GM18502 (cell line): ENCODE measurements around the gene NLRC5.
"Not testable (repeated sequence)": the region's sequence is repeated elsewhere in the genome, so short reads cannot be mapped to it uniquely, and the experiment has no call there.

Source experiments
- ATAC-seq: cut with Tn5 transposase; IDR thresholded peaks from one replicate; pipeline ENCODE4 v1.9.1; 2021; ENCODE audit warnings: mild to moderate bottlenecking; ENCODE audit not compliant: unreplicated experiment, poor library complexity

NLRC5 gene

DNA sequence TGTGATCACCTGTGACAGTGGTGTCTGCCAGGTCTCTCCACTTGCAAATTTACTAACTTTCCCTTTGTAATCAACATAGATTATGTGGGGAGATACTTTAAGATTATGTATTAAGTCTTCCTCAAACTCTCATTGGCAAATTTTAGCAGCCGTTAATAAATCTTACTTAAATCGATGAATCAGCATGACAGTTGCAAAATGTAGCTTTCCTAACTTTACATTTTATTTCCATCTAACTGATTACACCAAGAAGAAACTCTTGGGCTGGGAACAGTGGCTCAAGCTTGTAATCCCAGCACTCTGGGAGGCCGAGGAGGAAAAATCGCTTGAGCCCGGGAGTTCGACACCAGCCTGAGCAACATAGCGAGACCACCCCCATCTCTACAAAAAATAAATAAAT, 79.7 kb downstream of the NLRC5 start:
- no peak for ATAC-seq

DNA sequence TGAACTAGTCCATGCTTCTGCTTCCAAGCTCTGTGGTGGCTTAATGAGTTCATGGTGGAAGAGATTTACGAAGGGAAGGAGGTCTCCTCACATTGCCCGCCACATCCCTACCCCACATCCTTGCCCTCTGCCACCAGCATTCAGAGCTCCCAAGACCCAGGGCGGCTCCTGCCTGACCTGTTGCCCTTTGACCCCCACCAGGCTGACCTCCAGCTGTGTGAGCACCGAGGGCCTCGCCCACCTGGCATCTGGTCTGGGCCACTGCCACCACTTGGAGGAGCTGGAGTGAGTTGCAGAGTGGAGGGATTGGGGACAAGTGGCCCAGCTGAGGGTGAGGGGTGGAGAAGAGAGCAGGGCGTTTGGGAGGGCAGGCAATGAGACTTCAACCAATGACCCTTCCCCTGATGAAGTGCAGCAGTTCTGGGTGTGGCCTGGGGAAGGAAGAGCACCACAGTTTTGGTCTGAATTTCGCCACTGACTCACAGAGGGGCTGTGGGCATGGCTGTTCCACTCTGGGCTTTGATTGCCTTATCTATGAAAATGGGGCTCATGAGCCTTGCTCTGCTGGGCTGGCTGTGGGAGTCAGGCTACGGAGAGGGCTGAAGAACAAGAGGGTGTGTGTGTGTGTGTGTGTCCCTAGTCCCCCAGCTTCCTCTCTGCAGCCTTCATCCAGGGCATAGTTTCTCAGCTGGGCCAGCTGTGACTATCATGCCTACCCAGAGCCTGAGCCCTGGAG, 80.4 kb downstream of the NLRC5 start:
- no peak for ATAC-seq

DNA sequence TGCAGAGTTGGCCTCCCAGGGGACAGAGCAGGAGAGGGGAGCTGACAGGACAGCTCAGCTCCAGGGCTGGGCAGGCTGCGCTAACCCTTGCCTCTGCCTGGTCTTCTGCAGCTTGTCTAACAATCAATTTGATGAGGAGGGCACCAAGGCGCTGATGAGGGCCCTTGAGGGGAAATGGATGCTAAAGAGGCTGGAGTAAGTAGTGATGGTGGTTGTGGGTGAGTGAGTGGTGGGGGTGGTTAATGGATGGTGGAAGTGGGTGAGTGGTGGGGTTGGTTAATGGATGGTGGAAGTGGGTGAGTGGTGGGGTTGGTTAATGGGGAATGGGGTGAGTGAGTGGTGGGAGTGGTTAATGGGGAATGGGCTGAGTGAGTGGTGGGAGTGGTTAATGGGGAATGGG, 81.1 kb downstream of the NLRC5 start:
- no peak for ATAC-seq

DNA sequence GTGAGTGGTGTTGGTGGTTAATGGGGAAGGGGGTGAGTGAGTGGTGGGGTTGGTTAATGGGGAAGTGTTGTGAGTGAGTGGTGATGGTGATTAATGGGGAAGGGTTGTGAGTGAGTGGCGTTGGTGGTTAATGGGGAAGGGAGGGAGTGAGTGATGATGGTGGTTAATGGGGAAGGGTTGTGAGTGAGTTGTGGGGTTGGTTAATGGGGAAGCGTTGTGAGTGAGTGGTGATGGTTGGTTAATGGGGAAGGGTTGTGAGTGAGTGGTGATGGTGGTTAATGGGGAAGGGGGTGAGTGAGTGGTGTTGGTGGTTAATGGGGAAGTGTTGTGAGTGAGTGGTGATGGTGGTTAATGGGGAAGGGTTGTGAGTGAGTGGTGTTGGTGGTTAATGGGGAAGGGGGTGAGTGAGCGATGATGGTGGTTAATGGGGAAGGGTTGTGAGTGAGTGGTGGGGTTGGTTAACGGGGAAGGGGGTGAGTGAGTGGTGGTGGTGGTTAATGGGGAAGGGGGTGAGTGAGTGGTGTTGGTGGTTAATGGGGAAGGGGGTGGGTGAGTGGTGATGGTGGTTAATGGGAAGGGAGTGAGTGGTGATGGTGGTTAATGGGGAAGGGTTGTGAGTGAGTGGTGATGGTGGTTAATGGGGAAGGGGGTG, 81.8 kb downstream of the NLRC5 start:
- not testable (repeated sequence) for ATAC-seq

DNA sequence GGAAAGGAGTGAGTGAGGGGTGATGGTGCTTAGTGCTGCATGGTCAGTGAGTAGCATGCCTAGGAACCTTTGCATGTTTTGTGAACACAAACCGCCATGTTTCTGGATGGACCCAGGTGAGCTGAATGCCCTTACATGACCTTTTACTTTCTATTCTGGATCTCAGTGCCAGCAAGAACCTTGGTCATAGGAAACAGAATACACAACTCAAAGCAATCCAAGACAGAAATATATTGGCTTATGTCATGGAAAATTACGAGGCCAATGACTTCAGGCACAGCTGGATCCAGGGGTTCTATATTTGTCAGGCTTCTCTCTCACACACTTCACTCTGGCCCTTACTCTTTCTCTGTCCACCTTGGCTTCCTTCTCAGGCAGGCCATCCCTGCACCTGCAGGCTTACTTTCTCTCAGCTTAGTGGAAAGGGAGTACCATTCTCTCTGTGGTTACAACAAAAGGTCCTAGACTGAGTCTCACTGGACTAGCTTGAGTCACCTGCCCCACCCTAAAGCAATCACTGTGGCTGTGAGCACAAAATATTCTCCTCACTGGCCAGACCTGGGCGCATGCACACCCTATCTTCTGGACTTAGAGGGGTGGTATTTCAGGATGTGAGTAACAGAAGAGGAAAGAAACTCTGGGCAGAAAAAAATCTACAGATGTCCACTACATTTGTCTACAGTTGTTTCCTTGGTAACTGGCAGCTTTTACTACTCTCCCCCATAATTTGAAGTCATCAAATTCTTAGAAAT, 82.7 kb downstream of the NLRC5 start:
- ATAC-seq, result no peak

DNA sequence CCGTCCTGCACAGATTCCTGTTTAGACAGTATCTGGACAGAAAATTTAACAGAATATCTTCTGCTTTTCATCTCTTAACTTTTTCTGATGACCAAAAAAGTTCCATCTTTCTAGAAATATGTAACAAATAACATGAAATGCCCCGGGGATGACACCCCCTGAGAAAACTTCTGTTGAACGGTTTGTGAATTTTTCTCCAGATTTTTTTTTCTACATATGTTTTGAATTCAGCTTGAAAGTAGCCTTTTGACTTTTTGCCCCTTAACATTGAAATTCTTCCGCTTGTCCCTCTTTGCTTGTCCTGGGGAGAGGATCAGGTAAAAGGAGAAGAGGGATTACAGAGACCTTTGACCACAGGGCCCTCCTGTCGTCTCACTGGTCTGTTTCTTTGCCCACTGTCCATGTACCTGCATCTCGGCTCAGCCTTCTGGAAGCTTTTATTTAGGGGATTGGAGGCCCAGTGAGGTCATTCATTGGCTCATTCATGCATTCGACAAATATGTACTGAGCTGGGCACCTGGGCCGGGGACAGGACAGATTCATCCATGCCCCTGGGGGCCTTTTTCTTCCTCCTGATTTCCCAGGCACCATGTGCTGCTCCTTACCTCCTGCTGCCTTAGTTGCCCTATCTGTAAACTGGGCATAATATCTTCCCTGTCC, 83.4 kb downstream of the NLRC5 start:
- ATAC-seq, result no peak

DNA sequence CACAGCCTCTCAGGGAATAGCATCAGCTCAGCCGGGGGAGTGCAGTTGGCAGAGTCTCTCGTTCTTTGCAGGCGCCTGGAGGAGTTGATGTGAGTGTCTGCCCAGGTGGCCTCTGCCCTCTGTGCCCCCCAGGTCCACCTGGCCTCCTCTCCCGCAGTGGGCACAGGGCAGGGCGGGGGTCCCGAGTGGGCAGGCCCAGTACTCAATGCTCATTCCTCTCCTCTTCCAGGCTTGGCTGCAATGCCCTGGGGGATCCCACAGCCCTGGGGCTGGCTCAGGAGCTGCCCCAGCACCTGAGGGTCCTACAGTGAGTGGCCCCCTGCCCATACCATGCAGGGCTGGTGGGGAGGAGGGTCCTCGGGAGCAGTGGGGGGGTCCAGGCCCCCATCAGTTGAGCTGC, 88.4 kb downstream of the NLRC5 start:
- no peak for ATAC-seq

DNA sequence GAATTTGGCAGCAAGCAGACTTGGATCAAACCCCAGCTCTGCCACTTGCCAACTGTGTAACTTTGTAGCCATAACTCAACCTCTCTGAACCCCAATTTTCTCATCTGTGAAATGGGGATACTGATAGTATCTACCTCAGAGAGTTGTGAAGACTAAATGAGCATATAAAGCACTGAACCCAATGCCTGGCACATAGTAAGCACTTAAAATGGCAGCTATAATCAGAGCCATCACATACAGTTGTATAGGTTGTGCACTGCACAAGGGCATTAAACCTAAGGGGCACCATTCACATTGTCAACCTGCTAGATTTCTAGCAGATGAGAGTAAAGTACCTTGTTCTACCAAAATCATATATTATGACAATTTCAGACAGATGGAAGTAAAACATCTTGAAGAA, 92.4 kb downstream of the NLRC5 start:
- ATAC-seq, result no peak

DNA sequence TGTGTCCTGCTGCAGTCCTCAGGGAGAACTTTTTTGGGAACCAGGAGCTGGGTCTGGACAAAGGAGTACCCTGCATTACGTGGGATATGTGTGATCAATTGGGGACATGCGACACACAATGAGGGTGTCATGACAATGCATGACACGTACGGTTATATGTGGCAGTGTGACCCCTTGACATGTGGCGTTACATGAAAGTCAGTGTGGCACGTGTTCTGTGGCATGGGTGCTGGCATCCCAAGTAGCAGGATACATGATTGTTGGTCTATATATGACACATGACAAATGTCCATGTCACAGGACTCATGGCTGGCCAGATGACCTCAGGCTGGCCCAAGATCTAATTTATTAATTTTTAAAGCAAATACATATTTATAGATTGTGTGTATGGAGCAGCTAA, 93.3 kb downstream of the NLRC5 start:
- no peak for ATAC-seq

DNA sequence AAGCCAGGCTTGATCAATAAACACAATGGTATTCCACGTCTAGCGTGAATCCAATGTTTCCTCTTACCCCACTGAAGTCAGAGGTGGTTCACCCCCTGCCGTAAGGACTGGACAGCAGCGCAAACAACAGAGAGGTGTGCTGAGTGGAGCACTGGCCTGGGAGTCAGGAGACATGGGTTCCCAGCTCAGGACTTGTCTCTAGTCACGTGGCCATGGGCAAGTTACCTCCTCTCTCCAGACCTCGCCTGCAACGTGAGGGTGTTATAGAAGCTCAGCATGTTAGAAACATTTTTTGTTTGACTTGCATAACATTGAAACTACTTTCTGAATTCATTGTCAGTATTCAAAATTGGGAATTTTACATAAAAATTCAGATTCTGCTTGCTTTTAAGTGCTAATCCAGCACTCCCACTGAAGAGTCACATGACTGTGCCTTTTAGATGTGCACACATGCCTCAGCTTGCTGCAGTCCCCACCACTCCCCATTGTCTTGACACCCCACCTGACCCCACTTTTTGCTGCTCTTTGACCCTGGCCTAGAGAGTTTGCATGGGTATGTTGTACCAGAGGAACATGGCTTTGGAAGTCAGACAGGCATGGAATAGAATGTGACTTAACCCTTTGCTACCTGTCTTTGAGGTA, 94.2 kb downstream of the NLRC5 start:
- ATAC-seq, result no peak

DNA sequence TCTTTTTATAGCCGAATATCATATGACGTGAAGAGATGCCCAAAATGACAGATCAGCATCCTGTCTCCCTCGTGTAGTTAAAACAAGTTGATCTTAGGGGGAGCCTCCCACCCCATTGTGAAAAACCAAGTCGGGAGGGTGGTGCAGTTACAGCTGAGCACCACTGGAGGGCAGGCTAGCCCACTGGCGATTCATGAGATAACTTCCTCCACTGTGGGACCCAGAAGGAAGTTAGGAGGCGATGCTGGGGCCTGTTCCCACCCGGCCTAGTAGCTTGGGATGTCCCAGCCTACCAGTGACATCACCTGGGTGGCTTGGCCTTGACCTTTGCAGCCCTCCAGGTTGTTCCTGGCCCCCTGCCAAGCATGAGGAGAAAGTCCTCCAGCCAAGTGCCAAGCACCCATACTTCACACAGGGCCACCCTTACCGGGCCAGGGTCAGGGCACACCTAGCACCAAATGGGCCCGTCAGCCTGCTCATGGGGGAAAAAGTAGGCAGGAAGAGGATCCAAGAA, 95.0 kb downstream of the NLRC5 start:
- no peak for ATAC-seq

DNA sequence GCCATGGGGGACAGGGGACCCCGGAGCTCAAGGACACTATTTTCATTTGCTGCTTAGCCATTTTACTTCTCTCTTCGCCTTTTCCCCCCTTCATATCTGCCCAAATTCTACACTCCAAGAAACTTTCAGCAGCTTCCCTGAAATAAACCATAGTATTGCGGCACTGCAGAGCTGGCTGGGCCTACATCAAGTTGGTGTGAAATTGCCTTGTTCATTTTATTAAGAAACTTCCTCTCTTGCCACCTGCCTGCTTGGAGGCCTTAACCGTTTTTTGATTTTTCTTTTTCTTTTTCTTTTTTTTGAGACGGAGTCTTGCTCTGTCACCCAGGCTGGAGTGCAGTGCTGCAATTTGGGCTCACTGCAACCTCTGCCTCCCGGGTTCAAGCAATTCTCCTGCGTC, 95.6 kb downstream of the NLRC5 start:
- ATAC-seq, result no peak

DNA sequence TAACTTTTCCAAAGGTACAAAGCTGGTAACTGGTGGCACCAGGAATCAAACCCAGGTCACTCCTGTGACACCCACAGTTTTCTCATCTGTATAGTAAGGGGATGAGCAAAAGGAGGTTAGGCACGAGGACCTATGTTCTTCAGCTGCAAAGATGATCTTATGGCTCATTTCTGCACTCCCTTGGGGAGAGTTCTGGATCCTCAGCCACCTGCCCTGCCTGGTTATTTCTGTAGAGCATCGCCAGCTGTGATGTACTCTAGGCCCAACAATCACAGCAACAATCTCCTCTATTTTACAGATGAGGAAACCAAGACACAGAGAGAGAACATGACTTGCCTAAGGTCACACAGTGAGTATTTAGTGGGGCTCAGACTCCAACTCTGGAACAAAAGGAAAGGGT, 97.6 kb downstream of the NLRC5 start:
- no peak for ATAC-seq

DNA sequence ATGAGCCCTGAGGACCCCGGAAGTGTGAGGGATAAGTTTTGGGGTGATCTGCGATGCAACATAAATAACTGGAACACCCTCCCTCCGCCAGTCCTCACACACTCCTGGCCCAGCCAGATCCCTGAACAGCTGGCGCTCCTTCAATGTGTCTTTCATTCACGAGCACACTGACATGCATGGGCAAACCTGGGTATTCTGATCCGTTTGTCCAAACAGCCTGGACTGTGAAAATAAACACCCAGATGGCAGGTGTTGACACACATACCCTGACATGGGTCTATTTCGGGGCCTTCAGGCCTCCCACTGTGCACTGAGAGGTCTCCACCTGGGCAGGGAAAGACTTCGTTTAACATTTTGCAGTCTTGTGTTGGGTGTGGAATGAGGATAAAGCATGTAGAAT, 100.0 kb downstream of the NLRC5 start:
- ATAC-seq, result no peak

DNA sequence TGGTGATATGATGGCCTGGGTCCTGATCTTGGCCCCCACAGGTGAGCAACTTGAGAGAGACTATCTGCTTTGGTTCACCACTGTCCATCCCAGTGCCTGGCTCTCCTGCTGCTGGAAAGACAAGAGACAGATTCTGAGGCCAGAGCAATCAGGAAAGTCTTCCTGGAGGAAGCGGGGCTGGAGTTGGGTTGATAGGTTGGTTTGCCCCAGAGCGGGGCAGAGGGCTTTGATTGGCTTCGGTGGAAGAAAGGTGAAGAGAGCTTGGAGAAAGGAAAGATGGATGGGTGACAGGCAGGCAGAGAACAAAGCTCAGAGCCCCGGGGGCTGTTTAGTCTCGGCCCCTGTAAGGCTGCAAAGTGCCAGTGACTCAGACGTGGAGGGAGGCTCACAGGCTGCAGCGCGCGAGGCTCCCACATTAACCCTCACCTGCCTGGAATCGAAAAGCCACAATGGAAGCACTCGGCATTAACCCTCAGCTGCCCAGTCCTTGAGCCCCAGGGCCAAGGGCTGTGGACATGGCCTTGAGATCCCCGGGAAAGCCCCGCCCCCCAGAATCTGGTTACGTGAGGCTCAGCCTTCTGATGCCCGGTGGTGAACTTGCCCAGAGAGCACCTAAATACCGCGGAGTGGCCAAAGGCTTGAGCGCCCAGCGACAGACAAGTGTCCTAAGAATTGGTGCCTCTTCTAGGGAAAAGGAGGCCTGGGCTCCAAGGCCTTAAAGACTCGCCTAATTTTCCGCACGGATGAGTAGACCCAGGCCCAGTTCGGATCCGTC, 102.0 kb downstream of the NLRC5 start:
- no peak for ATAC-seq

DNA sequence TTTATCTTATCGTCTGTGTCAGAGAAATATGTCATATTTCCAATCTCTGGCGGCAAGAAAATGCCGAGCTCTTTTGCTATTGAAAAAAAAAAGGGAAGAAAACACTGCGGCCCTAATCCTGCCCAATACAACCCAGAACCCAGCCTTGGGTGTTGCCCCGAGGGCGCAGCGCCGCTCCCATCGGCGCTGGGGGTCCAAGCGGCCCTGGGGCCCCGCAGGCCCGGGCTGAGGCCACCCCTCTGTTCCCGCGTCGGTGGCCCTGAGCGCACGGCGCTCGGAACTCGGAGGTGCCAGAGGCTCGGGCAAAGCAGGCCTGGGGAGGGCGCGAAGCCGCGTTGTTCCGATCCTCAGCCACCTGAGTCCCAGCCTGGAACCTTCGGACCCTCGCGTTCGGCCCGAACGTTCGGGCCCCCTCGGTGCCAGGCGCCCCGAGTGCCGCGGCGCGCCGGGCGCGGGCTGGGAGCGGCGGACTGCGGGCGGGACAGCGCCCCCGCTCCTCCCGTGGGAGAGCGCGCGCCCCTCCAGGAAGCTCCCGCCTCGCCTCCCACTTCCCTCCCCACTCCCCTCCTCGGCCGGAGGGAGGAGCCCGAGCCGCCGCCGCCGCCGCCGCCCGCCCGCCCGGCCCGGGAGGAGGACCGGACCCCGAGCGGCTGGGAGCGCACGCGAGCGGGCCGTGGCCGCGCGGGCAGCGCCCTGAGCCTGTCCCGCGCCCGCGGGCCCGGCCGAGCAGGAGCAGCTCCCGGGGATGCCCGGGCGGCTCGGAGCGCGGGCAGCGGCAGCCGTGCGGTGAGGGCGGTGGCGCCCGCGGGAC, 102.8 kb downstream of the NLRC5 start, which contains the start of gene CPNE2:
Gene CPNE2, plus strand, starts transcription at position 609 of the 811 bp plus-strand sequence. CDS start 18,160 bp downstream, outside the sequence.
- ATAC-seq, result peak; percentile 58

DNA sequence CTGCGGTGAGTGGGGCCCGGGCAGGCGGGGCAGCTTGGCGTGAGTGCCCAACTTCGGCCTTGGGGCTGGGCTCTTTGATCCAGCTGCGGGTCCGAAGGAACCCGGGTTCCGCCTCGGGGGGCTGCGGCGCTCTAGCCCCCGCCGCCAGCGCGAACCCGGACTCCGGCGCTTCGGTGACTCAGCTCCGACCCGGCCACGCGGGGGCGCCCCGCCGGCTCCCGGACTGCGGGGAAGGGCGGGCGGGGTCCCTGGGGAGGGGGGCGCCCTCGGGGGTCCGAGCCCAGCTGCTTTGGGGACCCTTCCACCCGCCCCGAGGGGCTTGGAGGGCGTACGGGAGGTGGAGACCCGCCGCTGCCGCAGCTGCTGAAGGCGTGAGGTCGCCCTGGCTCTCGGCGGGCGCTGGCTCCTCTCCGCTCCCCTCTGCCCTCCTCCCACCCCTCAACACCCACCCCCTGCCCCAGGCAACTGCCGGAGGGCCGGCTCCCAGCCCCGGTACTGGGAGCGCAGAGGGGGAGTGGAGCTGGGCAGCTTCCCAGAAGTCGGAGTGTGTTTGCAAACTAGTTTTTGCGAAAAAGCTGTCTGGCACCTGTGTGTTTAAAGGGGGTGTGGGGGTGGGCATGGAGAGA, 103.5 kb downstream of the NLRC5 start:
- peak; percentile 49 for ATAC-seq
